ENCODE data around the gene RPS6KA2. TPM values are rescaled to one million over a fixed set of nuclear protein-coding genes. Genes with fewer than 3 reads are reported as not detected.

Gene RPS6KA2
- total RNA-seq, 4 donors from 2014 or later, result 43.9 to 161 (median 82.7) TPM

GRCh38 chr6:166474721-166475565 is 152.1 kb downstream of the RPS6KA2 start:
- no peak for TF ChIP-seq CTCF (IDR thresholded peaks at IDR 0.05; ENCODE audit: low read depth)

- TF ChIP-seq CTCF (IDR thresholded peaks at IDR 0.05; ENCODE audit: low read depth), result no peak
Measured at GRCh38 chr6:166473886-166474571, 153.0 kb downstream of the RPS6KA2 start.

GRCh38 chr6:166472636-166473035 is 154.4 kb downstream of the RPS6KA2 start:
- no peak for TF ChIP-seq CTCF (IDR thresholded peaks at IDR 0.05; ENCODE audit: low read depth)

- no peak for TF ChIP-seq CTCF (IDR thresholded peaks at IDR 0.05; ENCODE audit: low read depth)
Measured at GRCh38 chr6:166471797-166472260, 155.2 kb downstream of the RPS6KA2 start.

GRCh38 chr6:166470863-166471410 is 156.1 kb downstream of the RPS6KA2 start:
- TF ChIP-seq CTCF (IDR thresholded peaks at IDR 0.05; ENCODE audit: low read depth), result no peak

GRCh38 chr6:166470029-166470862 is 156.8 kb downstream of the RPS6KA2 start:
- TF ChIP-seq CTCF (IDR thresholded peaks at IDR 0.05; ENCODE audit: low read depth), result no peak

Data from subcutaneous adipose tissue (tissue), 4 donors.